Measurements from ENCODE around the gene ZNF43. TPM values are rescaled to one million over a fixed set of nuclear protein-coding genes. Genes with fewer than 3 reads are reported as not detected.
A peak's percentile ranks its signal among the peaks of the same experiment; 100 is the strongest.

The ZNF43 gene
- total RNA-seq, 6 experiments from 2014 or later, result 0.49 to 1.5 (median 1.2) TPM

GRCh38 chr19:21838646-21839045 is 2.7 kb upstream of the ZNF43 start:
- no peak overlapping the region for H3K27ac ChIP-seq
- intact Hi-C loops (cut with DNase I), result no loop called here
- H3K27me3 ChIP-seq, result no peaks in the 10 kb centered on the region
- DNase-seq (no peak), ATAC-seq (no peak)
- H3K4me3 ChIP-seq, result no peak overlapping the region
- H3K9me3 ChIP-seq, result no peaks in the 10 kb centered on the region
- TF ChIP-seq POLR2A (IDR thresholded peaks at IDR 0.05) (no peak), CTCF (IDR thresholded peaks at IDR 0.05) (no peak)
- 73% methylated on average over 4 of the region's 4 CpGs for WGBS (ENCODE audit: insufficient coverage, low coverage, low lambda C conversion rate, missing lambda C conversion rate)
- H3K4me1 ChIP-seq, result no peaks in the 10 kb centered on the region
- H3K36me3 ChIP-seq, result no peaks in the 10 kb centered on the region

- TF ChIP-seq POLR2A (IDR thresholded peaks at IDR 0.05) (no peak), CTCF (IDR thresholded peaks at IDR 0.05) (no peak)
- intact Hi-C loops (cut with DNase I), result no loop called here
- ATAC-seq, result no peak
- Histone ChIP-seq H3K4me3 (peak overlapping the region; percentile 42 to 52 (median 48)), H3K27me3 (no peaks in the 10 kb centered on the region), H3K4me1 (no peaks in the 10 kb centered on the region), H3K9me3 (no peaks in the 10 kb centered on the region), H3K36me3 (no peaks in the 10 kb centered on the region), H3K27ac (peak overlapping the region; percentile 39 to 83 (median 73))
- DNase-seq, result no peak
- WGBS (ENCODE audit: insufficient coverage, low coverage, low lambda C conversion rate, missing lambda C conversion rate), result 15% methylated on average over 18 of the region's 23 CpGs
These were observed 563 bp downstream of the ZNF43 start for GRCh38 chr19:21835429-21835809.

- TF ChIP-seq POLR2A (IDR thresholded peaks at IDR 0.05) (no peak), CTCF (IDR thresholded peaks at IDR 0.05) (no peak)
- H3K27me3 ChIP-seq, result no peaks in the 10 kb centered on the region
- H3K4me1 ChIP-seq, result no peaks in the 10 kb centered on the region
- WGBS (ENCODE audit: insufficient coverage, low coverage, low lambda C conversion rate, missing lambda C conversion rate), result 93% methylated on average over 6 of the region's 10 CpGs
- no peak overlapping the region for H3K27ac ChIP-seq
- H3K9me3 ChIP-seq, result no peaks in the 10 kb centered on the region
- intact Hi-C loops (cut with DNase I), result no loop called here
- H3K4me3 ChIP-seq, result no peak overlapping the region
- no peaks in the 10 kb centered on the region for H3K36me3 ChIP-seq
- DNase-seq (no peak), ATAC-seq (no peak)
These were observed 2.2 kb downstream of the ZNF43 start for GRCh38 chr19:21833733-21834132.

- no peak for ATAC-seq
- intact Hi-C loops (cut with DNase I), result no loop called here
- no peaks in the 10 kb centered on the region for H3K4me1 ChIP-seq
- H3K27ac ChIP-seq, result no peak overlapping the region
- DNase-seq, result no peak
- TF ChIP-seq CTCF (IDR thresholded peaks at IDR 0.05) (no peak), POLR2A (IDR thresholded peaks at IDR 0.05) (no peak)
- H3K4me3 ChIP-seq, result no peak overlapping the region
- WGBS (ENCODE audit: insufficient coverage, low coverage, low lambda C conversion rate, missing lambda C conversion rate), result 56% methylated on average over 1 of the region's 1 CpG
- H3K36me3 ChIP-seq, result no peaks in the 10 kb centered on the region
- no peaks in the 10 kb centered on the region for H3K9me3 ChIP-seq
- no peaks in the 10 kb centered on the region for H3K27me3 ChIP-seq
These were observed 11.3 kb downstream of the ZNF43 start for GRCh38 chr19:21824679-21825078.

- Histone ChIP-seq H3K4me1 (no peaks in the 10 kb centered on the region), H3K27ac (no peak overlapping the region), H3K4me3 (no peak overlapping the region), H3K27me3 (no peaks in the 10 kb centered on the region), H3K36me3 (no peaks in the 10 kb centered on the region), H3K9me3 (peaks cover 0 to 2% (median 0%) of the 10 kb centered on the region in 4 donors)
- WGBS (ENCODE audit: insufficient coverage, low coverage, low lambda C conversion rate, missing lambda C conversion rate), result 68% methylated on average over 3 of the region's 4 CpGs
- ATAC-seq (no peak), DNase-seq (no peak)
- no peak for TF ChIP-seq CTCF (IDR thresholded peaks at IDR 0.05)
- TF ChIP-seq POLR2A (IDR thresholded peaks at IDR 0.05), result no peak
- intact Hi-C loops (cut with DNase I), result no loop called here
These were observed 12.8 kb downstream of the ZNF43 start for GRCh38 chr19:21823224-21823623.

Measured in right lobe of liver (tissue), 6 donors.